HEK293T (cell line): ENCODE results near the gene VDAC1.

Experiments
- CTCF ChIA-PET: fragments of 350-600 bp; formaldehyde crosslinking; extraction: SDS; loops from one replicate; lab custom pipeline; 2021; ENCODE audit warnings: antibody characterized with exemption, inconsistent platforms; lab: Yijun Ruan, JAX
- POLR2A ChIA-PET: fragments of 350-600 bp; formaldehyde crosslinking; extraction: SDS; loops from one replicate; lab custom pipeline; 2020; ENCODE audit warnings: antibody characterized with exemption, inconsistent platforms; lab: Yijun Ruan, JAX
- DNase-seq: peaks from one replicate; pipeline ENCODE4 v3.0.0; 2012; ENCODE audit warnings: mixed read lengths; ENCODE audit errors: extremely low spot score
- ARNT ChIP-seq: fragments of 450-650 bp; IDR thresholded peaks from 2 replicates; pipeline ENCODE4 v1.6.1; 2017; ENCODE audit warnings: mild to moderate bottlenecking
- BHLHE40 ChIP-seq: fragments of 450-650 bp; IDR thresholded peaks from 2 replicates; pipeline ENCODE4 v1.6.1; 2016; ENCODE audit warnings: mild to moderate bottlenecking, moderate library complexity, borderline replicate concordance
- CTBP1 ChIP-seq: fragments of 450-650 bp; IDR thresholded peaks from 2 replicates; pipeline ENCODE4 v1.6.1; 2016; ENCODE audit warnings: borderline replicate concordance
- ELF4 ChIP-seq: fragments of 450-650 bp; IDR thresholded peaks from 2 replicates; pipeline ENCODE4 v1.6.1; 2017; ENCODE audit warnings: antibody characterized with exemption
- FOXA1 ChIP-seq: fragments of 450-650 bp; IDR thresholded peaks from 2 replicates; pipeline ENCODE4 v1.6.1; 2016; ENCODE audit warnings: mild to moderate bottlenecking
- FOXK2 ChIP-seq: fragments of 450-650 bp; IDR thresholded peaks from 2 replicates; pipeline ENCODE4 v1.6.1; 2016; ENCODE audit warnings: mild to moderate bottlenecking
- FOXM1 ChIP-seq: fragments of 450-650 bp; IDR thresholded peaks from 2 replicates; pipeline ENCODE4 v1.6.1; 2017; ENCODE audit warnings: mild to moderate bottlenecking, borderline replicate concordance
- HDGF ChIP-seq: fragments of 450-650 bp; IDR thresholded peaks from 2 replicates; pipeline ENCODE4 v1.6.1; 2017; ENCODE audit warnings: antibody characterized with exemption, borderline replicate concordance
- L3MBTL2 ChIP-seq: fragments of 450-650 bp; conservative IDR thresholded peaks from 2 replicates; pipeline ENCODE4 v1.6.1; 2016; ENCODE audit warnings: mild to moderate bottlenecking
- LEF1 ChIP-seq: fragments of 450-650 bp; IDR thresholded peaks from 2 replicates; pipeline ENCODE4 v1.6.1; 2017; ENCODE audit warnings: mild to moderate bottlenecking, borderline replicate concordance
- NFRKB ChIP-seq: fragments of 450-650 bp; IDR thresholded peaks from 2 replicates; pipeline ENCODE4 v1.6.1; 2016; ENCODE audit warnings: mild to moderate bottlenecking, moderate library complexity
- PKNOX1 ChIP-seq: fragments of 450-650 bp; IDR thresholded peaks from 2 replicates; pipeline ENCODE4 v1.6.1; 2016
- SP1 ChIP-seq: fragments of 450-650 bp; IDR thresholded peaks from 2 replicates; pipeline ENCODE4 v1.6.1; 2017
- SUZ12 ChIP-seq: fragments of 450-650 bp; IDR thresholded peaks from 2 replicates; pipeline ENCODE4 v1.6.1; 2016; ENCODE audit warnings: mild to moderate bottlenecking
- TARDBP ChIP-seq: fragments of 450-650 bp; IDR thresholded peaks from 2 replicates; pipeline ENCODE4 v1.6.1; 2016
- ZNF384 ChIP-seq: fragments of 450-650 bp; IDR thresholded peaks from 2 replicates; pipeline ENCODE4 v1.6.1; 2016

The VDAC1 gene

GRCh38 chr5:134000091-134000511, 4.7 kb downstream of the VDAC1 start:
- ChIA-PET CTCF (no interaction called here), POLR2A (no interaction called here)
- DNase-seq, result no peak
- TF ChIP-seq FOXA1, result no peak
- TF ChIP-seq L3MBTL2, result no peak
- TF ChIP-seq SP1, result no peak
- no peak for TF ChIP-seq TARDBP
- no peak for TF ChIP-seq ARNT
- TF ChIP-seq FOXM1, result no peak
- no peak for TF ChIP-seq SUZ12
- no peak for TF ChIP-seq LEF1
- no peak for TF ChIP-seq NFRKB

GRCh38 chr5:133998807-133999206, 6.0 kb downstream of the VDAC1 start:
- TF ChIP-seq SP1 (no peak), NFRKB (no peak), CTBP1 (no peak)
- POLR2A ChIA-PET, result no interaction called here
- CTCF ChIA-PET, result interaction anchor here (0.9 kb wide), 1 partner anchor 28 kb away, joined by 3 read pairs; no protein-coding TSS in a partner anchor

GRCh38 chr5:133998042-133998441, 6.7 kb downstream of the VDAC1 start:
- CTCF ChIA-PET, result interaction anchor here (1.8 to 3.3 kb wide), 2 partner anchors 16 to 54 kb away, joined by 4 to 20 read pairs; no protein-coding TSS in a partner anchor
- POLR2A ChIA-PET, result interaction anchor here (0.8 kb wide), 1 partner anchor 9 kb away, joined by 3 read pairs; no protein-coding TSS in a partner anchor
- no peak for DNase-seq
- TF ChIP-seq FOXK2 (no peak), LEF1 (no peak), HDGF (no peak), FOXA1 (no peak), CTBP1 (no peak), SP1 (no peak), TARDBP (no peak), PKNOX1 (no peak)

More at GRCh38 chr5:133998807-133999206, 6.0 kb downstream of the VDAC1 start:
- no peak for DNase-seq

- CTCF ChIA-PET, result interaction anchor here (0.5 to 3.3 kb wide), 18 partner anchors 8 to 721 kb away, joined by 3 to 20 read pairs (median 4); partner anchors contain the start of gene VDAC1
- POLR2A ChIA-PET, result interaction anchor here (0.6 to 2.8 kb wide), 2 partner anchors 8 to 31 kb away, joined by 3 to 19 read pairs; partner anchors contain the start of gene VDAC1
- DNase-seq, result peak; percentile 45
- no peak for TF ChIP-seq FOXA1
- TF ChIP-seq ZNF384, result no peak
- no peak for TF ChIP-seq NFRKB
- no peak for TF ChIP-seq HDGF
- no peak for TF ChIP-seq SUZ12
These were observed 8.0 kb downstream of the VDAC1 start for GRCh38 chr5:133996683-133997252.

- no peak for TF ChIP-seq TARDBP
- TF ChIP-seq SP1, result no peak
- TF ChIP-seq BHLHE40, result no peak
- no peak for TF ChIP-seq SUZ12
- no peak for TF ChIP-seq LEF1
- no peak for TF ChIP-seq NFRKB
- TF ChIP-seq CTBP1, result no peak
- no peak for TF ChIP-seq ELF4
- no peak for TF ChIP-seq ZNF384
- no peak for TF ChIP-seq L3MBTL2
- TF ChIP-seq FOXM1, result no peak
- TF ChIP-seq FOXK2, result no peak
- no peak for TF ChIP-seq FOXA1
- POLR2A ChIA-PET, result interaction anchor here (2.8 kb wide), 1 partner anchor 8 kb away, joined by 19 read pairs; the partner anchor contains the start of gene VDAC1
- CTCF ChIA-PET, result interaction anchor here (0.5 to 3.3 kb wide), 16 partner anchors 8 to 721 kb away, joined by 3 to 20 read pairs (median 4); partner anchors contain the start of gene VDAC1
- no peak for DNase-seq
These were observed 8.8 kb downstream of the VDAC1 start for GRCh38 chr5:133995883-133996563.

GRCh38 chr5:133995341-133995740, 9.4 kb downstream of the VDAC1 start:
- ChIA-PET POLR2A (interaction anchor here (1.7 to 2.8 kb wide), 2 partner anchors 9 kb away, joined by 5 to 19 read pairs; partner anchors contain the start of gene VDAC1), CTCF (interaction anchor here (1.1 to 3.3 kb wide), 3 partner anchors 13 to 64 kb away, joined by 3 to 20 read pairs (median 12); no protein-coding TSS in a partner anchor)
- DNase-seq, result no peak
- no peak for TF ChIP-seq CTBP1
- no peak for TF ChIP-seq ARNT
- TF ChIP-seq PKNOX1, result no peak
- no peak for TF ChIP-seq NFRKB
- no peak for TF ChIP-seq LEF1
- no peak for TF ChIP-seq BHLHE40
- TF ChIP-seq HDGF, result no peak
- TF ChIP-seq FOXM1, result no peak
- no peak for TF ChIP-seq FOXA1
- no peak for TF ChIP-seq ZNF384
- no peak for TF ChIP-seq TARDBP
- TF ChIP-seq ELF4, result no peak
- TF ChIP-seq SP1, result no peak
- no peak for TF ChIP-seq FOXK2
- TF ChIP-seq SUZ12, result no peak
- no peak for TF ChIP-seq L3MBTL2
